HepG2 (cell line): ENCODE data around the gene UBFD1. TPM values are rescaled to one million over a fixed set of nuclear protein-coding genes. Genes with fewer than 3 reads are reported as not detected.

ENCODE experiments used
- FOXA1 ChIP-seq, 2 experiments: fragments of 450-650 bp in 1 of 2; sonication (generic) in 1 of 2; formaldehyde crosslinking in 1 of 2; IDR thresholded peaks; 2 replicates each; pipeline versions ENCODE4 v1.4.0 to v1.6.1; 2016 to 2020; ENCODE audit warnings: missing genetic modification reagents in 1 of 2
- FOXO1 ChIP-seq: sonication (generic); formaldehyde crosslinking; IDR thresholded peaks from 2 replicates; pipeline ENCODE4 v1.4.0; 2020; ENCODE audit warnings: missing genetic modification reagents
- GPN1 ChIP-seq: sonication (generic); formaldehyde crosslinking; IDR thresholded peaks from 2 replicates; pipeline ENCODE4 v1.5.1; 2020; ENCODE audit warnings: missing genetic modification reagents, borderline replicate concordance
- KAT7 ChIP-seq: IDR thresholded peaks from 2 replicates; pipeline ENCODE4 v1.6.1; 2018; ENCODE audit warnings: borderline replicate concordance, missing compliant biosample characterization
- MEIS1 ChIP-seq: sonication (generic); formaldehyde crosslinking; IDR thresholded peaks from 2 replicates; pipeline ENCODE4 v1.9.0; 2021; ENCODE audit warnings: mild to moderate bottlenecking, missing genetic modification reagents, moderate library complexity, borderline replicate concordance
- SALL1 ChIP-seq: sonication (generic); formaldehyde crosslinking; IDR thresholded peaks from 2 replicates; pipeline ENCODE4 v1.8.0; 2022; ENCODE audit warnings: mild to moderate bottlenecking, missing genetic modification reagents
- SCMH1 ChIP-seq: sonication (generic); formaldehyde crosslinking; IDR thresholded peaks from 2 replicates; pipeline ENCODE4 v1.9.0; 2021; ENCODE audit warnings: missing genetic modification reagents, mild to moderate bottlenecking, borderline replicate concordance
- SMARCC2 ChIP-seq: fragments of 450-650 bp; IDR thresholded peaks from 2 replicates; pipeline ENCODE4 v1.6.1; 2017; ENCODE audit warnings: antibody characterized with exemption, mild to moderate bottlenecking
- SNAI1 ChIP-seq: sonication (generic); formaldehyde crosslinking; IDR thresholded peaks from 2 replicates; pipeline ENCODE4 v1.5.0; 2020; ENCODE audit warnings: mild to moderate bottlenecking, missing genetic modification reagents, borderline replicate concordance
- ZNF24 ChIP-seq: fragments of 450-650 bp; IDR thresholded peaks from 2 replicates; pipeline ENCODE4 v1.6.1; 2017; ENCODE audit warnings: antibody characterized with exemption, mild to moderate bottlenecking
- ZNF501 ChIP-seq: sonication (generic); formaldehyde crosslinking; IDR thresholded peaks from 2 replicates; pipeline ENCODE4 v1.5.1; 2020; ENCODE audit warnings: mild to moderate bottlenecking, moderate library complexity, missing genetic modification reagents
- polyA plus RNA-seq, 8 experiments: library from polyadenylated mRNA; depleted of rRNA in 3 of 8; stranded (reverse) in 7 of 8; unstranded in 1 of 8; fragments of >200 nt; fragmentation: Illumina TruSeq in 4 of 8; extraction: Trizol in 4 of 8; gene quantifications; 2 replicates each; pipeline versions ENCODE4 v1.2.1 to v1.2.3, GENCODE V29; 2011 to 2016; ENCODE audit warnings: low read depth in 4 of 8, missing spikeins in 1 of 8, mixed read lengths in 1 of 8; ENCODE audit not compliant: insufficient read depth in 1 of 8
- total RNA-seq, 5 experiments: library from RNA; depleted of rRNA; stranded (reverse); fragments of >200 nt; fragmentation: Illumina TruSeq; extraction: Trizol; gene quantifications; 2 replicates each; pipeline ENCODE4 v1.2.3, GENCODE V29; 2016; ENCODE audit warnings: low read depth in 1 of 5
- TF ChIP-seq, protein P1 (sequence below): sonication (generic); formaldehyde crosslinking; IDR thresholded peaks from 2 replicates; pipeline ENCODE4 v1.5.1; 2020; ENCODE audit warnings: mild to moderate bottlenecking, missing genetic modification reagents, borderline replicate concordance
- TF ChIP-seq, protein P2 (sequence below): IDR thresholded peaks from 2 replicates; pipeline ENCODE4 v1.6.1; 2016; ENCODE audit warnings: low read depth, control low read depth
- TF ChIP-seq, protein P3 (sequence below): IDR thresholded peaks from 2 replicates; pipeline ENCODE4 v1.6.1; 2016
- TF ChIP-seq, protein P4 (sequence below): sonication (generic); IDR thresholded peaks from 2 replicates; pipeline ENCODE4 v1.6.1; 2016; ENCODE audit warnings: low read depth, borderline replicate concordance
- TF ChIP-seq, protein P5 (sequence below): sonication (generic); formaldehyde crosslinking; IDR thresholded peaks from 2 replicates; pipeline ENCODE4 v1.4.0; 2020; ENCODE audit warnings: missing genetic modification reagents
- TF ChIP-seq, protein P6 (sequence below): sonication (generic); formaldehyde crosslinking; conservative IDR thresholded peaks from 2 replicates; pipeline ENCODE4 v1.8.1; 2023; ENCODE audit warnings: missing genetic modification reagents

Gene UBFD1
- total and polyA plus RNA-seq, 2 of the 13 experiments (the other 11 are each of a cell fraction or from before 2014, with no cell fraction given): 100 to 111 TPM

DNA sequence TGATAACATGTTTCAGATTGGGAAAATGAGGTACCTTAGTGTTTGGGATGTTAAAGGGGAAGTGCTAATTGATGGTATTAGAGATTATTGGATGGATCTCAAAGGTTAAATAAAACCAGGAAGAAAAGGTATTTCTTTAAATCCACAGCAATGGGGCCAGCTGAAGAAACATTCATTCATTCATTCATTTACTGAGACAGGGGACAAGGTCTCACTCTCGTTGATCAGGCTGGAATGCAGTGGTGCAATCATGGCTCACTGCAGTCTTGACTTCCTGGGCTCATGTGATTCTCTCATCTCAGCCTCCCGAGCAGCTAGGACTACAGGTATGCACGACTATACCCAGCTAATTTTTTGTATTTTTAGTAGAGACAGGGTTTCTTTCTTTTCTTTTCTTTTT lies 20.1 kb upstream of the UBFD1 start (continued):
- TF ChIP-seq, protein P1, sequence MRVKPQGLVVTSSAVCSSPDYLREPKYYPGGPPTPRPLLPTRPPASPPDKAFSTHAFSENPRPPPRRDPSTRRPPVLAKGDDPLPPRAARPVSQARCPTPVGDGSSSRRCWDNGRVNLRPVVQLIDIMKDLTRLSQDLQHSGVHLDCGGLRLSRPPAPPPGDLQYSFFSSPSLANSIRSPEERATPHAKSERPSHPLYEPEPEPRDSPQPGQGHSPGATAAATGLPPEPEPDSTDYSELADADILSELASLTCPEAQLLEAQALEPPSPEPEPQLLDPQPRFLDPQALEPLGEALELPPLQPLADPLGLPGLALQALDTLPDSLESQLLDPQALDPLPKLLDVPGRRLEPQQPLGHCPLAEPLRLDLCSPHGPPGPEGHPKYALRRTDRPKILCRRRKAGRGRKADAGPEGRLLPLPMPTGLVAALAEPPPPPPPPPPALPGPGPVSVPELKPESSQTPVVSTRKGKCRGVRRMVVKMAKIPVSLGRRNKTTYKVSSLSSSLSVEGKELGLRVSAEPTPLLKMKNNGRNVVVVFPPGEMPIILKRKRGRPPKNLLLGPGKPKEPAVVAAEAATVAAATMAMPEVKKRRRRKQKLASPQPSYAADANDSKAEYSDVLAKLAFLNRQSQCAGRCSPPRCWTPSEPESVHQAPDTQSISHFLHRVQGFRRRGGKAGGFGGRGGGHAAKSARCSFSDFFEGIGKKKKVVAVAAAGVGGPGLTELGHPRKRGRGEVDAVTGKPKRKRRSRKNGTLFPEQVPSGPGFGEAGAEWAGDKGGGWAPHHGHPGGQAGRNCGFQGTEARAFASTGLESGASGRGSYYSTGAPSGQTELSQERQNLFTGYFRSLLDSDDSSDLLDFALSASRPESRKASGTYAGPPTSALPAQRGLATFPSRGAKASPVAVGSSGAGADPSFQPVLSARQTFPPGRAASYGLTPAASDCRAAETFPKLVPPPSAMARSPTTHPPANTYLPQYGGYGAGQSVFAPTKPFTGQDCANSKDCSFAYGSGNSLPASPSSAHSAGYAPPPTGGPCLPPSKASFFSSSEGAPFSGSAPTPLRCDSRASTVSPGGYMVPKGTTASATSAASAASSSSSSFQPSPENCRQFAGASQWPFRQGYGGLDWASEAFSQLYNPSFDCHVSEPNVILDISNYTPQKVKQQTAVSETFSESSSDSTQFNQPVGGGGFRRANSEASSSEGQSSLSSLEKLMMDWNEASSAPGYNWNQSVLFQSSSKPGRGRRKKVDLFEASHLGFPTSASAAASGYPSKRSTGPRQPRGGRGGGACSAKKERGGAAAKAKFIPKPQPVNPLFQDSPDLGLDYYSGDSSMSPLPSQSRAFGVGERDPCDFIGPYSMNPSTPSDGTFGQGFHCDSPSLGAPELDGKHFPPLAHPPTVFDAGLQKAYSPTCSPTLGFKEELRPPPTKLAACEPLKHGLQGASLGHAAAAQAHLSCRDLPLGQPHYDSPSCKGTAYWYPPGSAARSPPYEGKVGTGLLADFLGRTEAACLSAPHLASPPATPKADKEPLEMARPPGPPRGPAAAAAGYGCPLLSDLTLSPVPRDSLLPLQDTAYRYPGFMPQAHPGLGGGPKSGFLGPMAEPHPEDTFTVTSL (CRISPR knock-in tag): no peak
- TF ChIP-seq ZNF24: peak; percentile 98
- no peak for TF ChIP-seq SNAI1 (CRISPR knock-in tag)
- TF ChIP-seq KAT7 (CRISPR knock-in tag): 0 out of 2 replicates have a peak, but pooled peaks have one; percentile 71
- no peak for TF ChIP-seq SCMH1
- TF ChIP-seq ZNF501: peak; percentile 15; the same call in 1 of the 2 replicates
- peak; percentile 58; the same call in 1 of the 2 replicates for TF ChIP-seq SMARCC2
- TF ChIP-seq, protein P2, sequence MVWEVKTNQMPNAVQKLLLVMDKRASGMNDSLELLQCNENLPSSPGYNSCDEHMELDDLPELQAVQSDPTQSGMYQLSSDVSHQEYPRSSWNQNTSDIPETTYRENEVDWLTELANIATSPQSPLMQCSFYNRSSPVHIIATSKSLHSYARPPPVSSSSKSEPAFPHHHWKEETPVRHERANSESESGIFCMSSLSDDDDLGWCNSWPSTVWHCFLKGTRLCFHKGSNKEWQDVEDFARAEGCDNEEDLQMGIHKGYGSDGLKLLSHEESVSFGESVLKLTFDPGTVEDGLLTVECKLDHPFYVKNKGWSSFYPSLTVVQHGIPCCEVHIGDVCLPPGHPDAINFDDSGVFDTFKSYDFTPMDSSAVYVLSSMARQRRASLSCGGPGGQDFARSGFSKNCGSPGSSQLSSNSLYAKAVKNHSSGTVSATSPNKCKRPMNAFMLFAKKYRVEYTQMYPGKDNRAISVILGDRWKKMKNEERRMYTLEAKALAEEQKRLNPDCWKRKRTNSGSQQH (CRISPR knock-in tag): peak; percentile 59; the same call in 1 of the 2 replicates
- no peak for TF ChIP-seq GPN1 (CRISPR knock-in tag)
- TF ChIP-seq, protein P3, sequence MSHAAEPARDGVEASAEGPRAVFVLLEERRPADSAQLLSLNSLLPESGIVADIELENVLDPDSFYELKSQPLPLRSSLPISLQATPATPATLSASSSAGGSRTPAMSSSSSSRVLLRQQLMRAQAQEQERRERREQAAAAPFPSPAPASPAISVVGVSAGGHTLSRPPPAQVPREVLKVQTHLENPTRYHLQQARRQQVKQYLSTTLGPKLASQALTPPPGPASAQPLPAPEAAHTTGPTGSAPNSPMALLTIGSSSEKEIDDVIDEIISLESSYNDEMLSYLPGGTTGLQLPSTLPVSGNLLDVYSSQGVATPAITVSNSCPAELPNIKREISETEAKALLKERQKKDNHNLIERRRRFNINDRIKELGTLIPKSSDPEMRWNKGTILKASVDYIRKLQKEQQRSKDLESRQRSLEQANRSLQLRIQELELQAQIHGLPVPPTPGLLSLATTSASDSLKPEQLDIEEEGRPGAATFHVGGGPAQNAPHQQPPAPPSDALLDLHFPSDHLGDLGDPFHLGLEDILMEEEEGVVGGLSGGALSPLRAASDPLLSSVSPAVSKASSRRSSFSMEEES (CRISPR knock-in tag): peak; percentile 82
- TF ChIP-seq, protein P4, sequence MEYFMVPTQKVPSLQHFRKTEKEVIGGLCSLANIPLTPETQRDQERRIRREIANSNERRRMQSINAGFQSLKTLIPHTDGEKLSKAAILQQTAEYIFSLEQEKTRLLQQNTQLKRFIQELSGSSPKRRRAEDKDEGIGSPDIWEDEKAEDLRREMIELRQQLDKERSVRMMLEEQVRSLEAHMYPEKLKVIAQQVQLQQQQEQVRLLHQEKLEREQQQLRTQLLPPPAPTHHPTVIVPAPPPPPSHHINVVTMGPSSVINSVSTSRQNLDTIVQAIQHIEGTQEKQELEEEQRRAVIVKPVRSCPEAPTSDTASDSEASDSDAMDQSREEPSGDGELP: peak; percentile 60; the same call in 1 of the 2 replicates
- peak; percentile 53 for TF ChIP-seq FOXO1 (CRISPR knock-in tag)
- TF ChIP-seq, protein P5, sequence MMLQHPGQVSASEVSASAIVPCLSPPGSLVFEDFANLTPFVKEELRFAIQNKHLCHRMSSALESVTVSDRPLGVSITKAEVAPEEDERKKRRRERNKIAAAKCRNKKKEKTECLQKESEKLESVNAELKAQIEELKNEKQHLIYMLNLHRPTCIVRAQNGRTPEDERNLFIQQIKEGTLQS (CRISPR knock-in tag): 0 out of 2 replicates have a peak, but pooled peaks have one; percentile 42
- TF ChIP-seq, protein P6, sequence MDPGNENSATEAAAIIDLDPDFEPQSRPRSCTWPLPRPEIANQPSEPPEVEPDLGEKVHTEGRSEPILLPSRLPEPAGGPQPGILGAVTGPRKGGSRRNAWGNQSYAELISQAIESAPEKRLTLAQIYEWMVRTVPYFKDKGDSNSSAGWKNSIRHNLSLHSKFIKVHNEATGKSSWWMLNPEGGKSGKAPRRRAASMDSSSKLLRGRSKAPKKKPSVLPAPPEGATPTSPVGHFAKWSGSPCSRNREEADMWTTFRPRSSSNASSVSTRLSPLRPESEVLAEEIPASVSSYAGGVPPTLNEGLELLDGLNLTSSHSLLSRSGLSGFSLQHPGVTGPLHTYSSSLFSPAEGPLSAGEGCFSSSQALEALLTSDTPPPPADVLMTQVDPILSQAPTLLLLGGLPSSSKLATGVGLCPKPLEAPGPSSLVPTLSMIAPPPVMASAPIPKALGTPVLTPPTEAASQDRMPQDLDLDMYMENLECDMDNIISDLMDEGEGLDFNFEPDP (CRISPR knock-in tag): no peak
- no peak for TF ChIP-seq MEIS1 (CRISPR knock-in tag)
- 0 out of 2 replicates have a peak, but pooled peaks have one; percentile 26 for TF ChIP-seq SALL1 (CRISPR knock-in tag)
- no peak for TF ChIP-seq FOXA1 (IDR thresholded peaks at IDR 0.05)
- TF ChIP-seq FOXA1 (CRISPR knock-in tag; IDR thresholded peaks at IDR 0.05): 0 out of 2 replicates have a peak, but pooled peaks have one; percentile 41
